ENCODE measurements around the gene CRMP1.

The CRMP1 gene

DNA sequence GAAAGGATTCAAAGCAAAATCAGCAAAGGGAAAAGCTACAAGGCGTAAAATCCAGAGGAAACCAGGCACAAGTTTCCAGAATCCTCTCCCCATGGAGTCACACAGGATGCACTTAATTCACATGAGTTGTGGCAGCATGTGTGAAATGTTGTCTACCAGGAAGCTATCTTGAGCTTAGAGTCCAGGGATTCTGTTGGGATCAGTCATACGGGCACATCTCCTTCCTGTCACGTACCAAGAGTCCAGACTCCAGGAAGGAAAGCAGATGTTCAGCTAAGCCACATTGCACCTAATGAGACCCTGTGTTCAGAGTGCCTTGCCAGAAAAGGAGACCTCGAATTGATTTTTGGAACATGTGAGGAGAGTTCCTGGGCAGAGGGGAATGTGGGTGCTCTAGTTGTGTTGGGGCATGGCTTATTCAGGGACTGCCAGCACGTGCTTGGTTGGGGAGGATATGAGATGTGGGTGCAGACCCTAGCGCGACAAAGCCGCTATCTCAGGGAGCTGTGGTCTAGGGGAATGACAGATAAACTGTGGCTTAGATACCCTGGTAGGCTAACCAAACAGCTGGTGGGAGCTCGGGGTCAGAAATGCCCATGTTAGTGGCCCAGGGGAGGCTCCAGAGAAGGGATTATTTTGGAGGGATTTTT, 111.9 kb downstream of the CRMP1 start:
- DNase-seq (ENCODE audit: low spot score): no peak
- TF ChIP-seq, protein P1, sequence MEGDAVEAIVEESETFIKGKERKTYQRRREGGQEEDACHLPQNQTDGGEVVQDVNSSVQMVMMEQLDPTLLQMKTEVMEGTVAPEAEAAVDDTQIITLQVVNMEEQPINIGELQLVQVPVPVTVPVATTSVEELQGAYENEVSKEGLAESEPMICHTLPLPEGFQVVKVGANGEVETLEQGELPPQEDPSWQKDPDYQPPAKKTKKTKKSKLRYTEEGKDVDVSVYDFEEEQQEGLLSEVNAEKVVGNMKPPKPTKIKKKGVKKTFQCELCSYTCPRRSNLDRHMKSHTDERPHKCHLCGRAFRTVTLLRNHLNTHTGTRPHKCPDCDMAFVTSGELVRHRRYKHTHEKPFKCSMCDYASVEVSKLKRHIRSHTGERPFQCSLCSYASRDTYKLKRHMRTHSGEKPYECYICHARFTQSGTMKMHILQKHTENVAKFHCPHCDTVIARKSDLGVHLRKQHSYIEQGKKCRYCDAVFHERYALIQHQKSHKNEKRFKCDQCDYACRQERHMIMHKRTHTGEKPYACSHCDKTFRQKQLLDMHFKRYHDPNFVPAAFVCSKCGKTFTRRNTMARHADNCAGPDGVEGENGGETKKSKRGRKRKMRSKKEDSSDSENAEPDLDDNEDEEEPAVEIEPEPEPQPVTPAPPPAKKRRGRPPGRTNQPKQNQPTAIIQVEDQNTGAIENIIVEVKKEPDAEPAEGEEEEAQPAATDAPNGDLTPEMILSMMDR (IDR thresholded peaks at IDR 0.05; ENCODE audit: extremely low read depth, missing control alignments): no peak

DNA sequence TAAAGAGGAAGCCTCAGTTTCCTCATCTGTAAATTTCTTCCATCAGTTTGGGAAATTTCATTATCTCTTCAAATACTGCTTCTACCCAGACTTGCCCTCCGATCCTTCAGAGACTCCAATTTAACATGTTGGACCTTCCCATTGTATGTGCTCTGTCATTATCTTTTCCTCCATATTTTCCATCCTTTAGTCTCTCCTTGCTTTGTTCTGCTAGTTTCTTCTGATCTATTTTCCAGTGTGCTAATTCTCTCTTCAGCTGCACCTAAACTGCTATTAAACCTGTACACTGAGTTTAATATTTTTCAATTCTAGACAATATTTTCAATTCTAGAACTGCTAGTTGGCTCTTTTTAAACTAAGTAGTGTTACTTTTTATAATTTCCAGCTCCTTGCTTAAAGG, 116.4 kb downstream of the CRMP1 start:
- TF ChIP-seq, protein P1 (IDR thresholded peaks at IDR 0.05; ENCODE audit: extremely low read depth, missing control alignments): no peak
- no peak for DNase-seq (ENCODE audit: low spot score)

DNA sequence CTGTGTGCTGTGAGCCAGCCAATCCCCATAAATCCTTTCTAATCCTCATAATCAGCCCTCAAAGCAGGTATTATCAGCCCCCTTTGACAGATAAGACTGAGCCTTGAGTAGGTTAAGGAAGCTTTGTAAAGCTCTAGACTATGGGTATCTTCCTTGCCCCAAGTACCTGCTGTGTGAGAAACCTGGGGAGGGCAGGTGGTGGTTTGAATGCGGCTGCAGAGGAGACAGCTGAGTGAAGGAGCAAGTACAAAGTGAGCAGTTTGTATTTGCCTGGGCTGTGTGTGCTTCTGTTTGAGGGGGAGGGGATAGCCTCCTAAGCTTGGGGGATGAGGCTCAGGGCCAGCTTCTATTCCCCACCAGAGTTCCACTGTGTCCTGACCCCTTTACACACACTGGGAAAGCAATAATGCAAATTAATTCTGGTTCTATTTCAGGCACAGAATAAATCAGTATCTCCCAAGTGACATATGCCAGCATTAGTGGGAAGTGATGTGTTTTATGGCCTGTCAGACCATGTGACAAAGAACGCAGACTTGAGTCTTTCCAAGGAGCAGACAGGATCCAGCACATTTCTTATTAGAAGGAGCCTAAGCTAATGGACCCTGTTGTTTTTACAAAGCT, 118.4 kb downstream of the CRMP1 start:
- no peak for DNase-seq (ENCODE audit: low spot score)

DNA sequence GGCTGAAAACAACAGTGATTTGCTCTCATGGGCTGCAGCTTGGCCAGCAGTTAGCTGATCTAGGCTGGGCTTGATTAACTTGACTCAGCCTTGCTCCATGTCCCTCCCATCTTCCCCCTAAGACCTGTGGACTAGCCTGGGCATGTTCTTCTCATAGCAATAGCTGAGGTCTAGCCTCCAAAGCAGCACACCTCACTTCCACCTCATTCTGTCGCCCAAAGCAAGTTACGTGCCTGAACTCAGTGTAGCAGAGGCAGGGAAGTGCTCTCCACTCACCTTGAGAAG, 119.7 kb downstream of the CRMP1 start:
- TF ChIP-seq, protein P1 (IDR thresholded peaks at IDR 0.05; ENCODE audit: extremely low read depth, missing control alignments): no peak
- no peak for DNase-seq (ENCODE audit: low spot score)

More for the DNA sequence above, 118.4 kb downstream of the CRMP1 start:
- TF ChIP-seq, protein P1 (IDR thresholded peaks at IDR 0.05; ENCODE audit: extremely low read depth, missing control alignments): no peak

DNA sequence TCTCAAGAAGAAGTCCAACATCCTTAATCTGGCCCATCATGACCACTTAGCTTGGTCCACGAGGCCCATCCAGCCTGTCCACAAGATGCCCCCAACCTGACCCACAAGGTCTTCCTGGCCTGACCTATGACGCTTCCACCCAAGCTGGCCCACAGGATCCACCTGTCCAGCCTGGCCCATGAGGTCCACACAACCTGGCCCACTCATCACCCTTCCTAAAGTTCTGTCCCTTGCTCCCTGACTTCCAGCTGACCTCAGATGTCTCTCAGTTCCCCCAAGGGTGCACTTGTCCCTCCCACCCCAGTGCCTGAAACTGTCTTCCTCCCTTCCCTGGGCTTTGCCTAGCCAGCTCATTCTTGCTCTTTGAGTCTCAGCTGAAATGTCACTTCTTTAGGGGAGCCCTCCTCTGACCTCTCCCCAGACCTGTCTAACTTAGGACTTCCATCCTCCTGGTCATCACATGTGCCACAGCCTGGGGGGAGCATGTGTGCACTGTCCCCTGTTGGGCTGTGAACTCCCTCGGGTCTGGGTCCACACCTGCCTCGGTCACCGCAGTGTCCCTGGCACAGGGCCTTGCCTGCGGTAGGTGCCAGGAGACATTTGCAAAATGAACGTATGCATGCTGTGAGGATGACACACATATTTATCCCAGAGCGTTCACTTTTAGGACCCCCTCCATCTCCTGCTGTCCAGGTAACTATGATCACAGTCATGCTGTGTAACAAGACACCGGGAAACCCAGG, 120.2 kb downstream of the CRMP1 start:
- no peak for DNase-seq (ENCODE audit: low spot score)
- TF ChIP-seq, protein P1 (IDR thresholded peaks at IDR 0.05; ENCODE audit: extremely low read depth, missing control alignments): no peak
